Body of pancreas (tissue), 4 donors: ENCODE results near the gene NTRK2. TPM values are rescaled to one million over a fixed set of nuclear protein-coding genes. Genes with fewer than 3 reads are reported as not detected.

Experiments used
- ATAC-seq: fragments of 150-250 bp; one replicate; pipeline ENCODE4 v1.9.1; 2016
- DNase-seq, 4 donors: peaks; one replicate each; pipeline ENCODE4 v3.0.0-alpha.2; 2019
- H3K27ac ChIP-seq, 4 donors: fragments of 200-600 bp; sonication (generic); 1 replicate in 3 of 4; 2 replicates in 1 of 4; pipeline versions ENCODE4 v1.5.1 to v1.6.1; 2016 to 2019; ENCODE audit warnings: mild to moderate bottlenecking in 1 of 4, mixed read lengths in 1 of 4, moderate library complexity in 1 of 4
- H3K27me3 ChIP-seq, 2 donors: fragments of 200-600 bp; sonication (generic); one replicate each; pipeline ENCODE4 v1.6.0; 2016; ENCODE audit warnings: mild to moderate bottlenecking in 1 of 2
- H3K36me3 ChIP-seq, 2 donors: fragments of 200-600 bp; sonication (generic); replicated peaks in 1 of 2; 2 replicates each; pipeline ENCODE4 v1.5.1; 2016; ENCODE audit warnings: low read depth in 2 of 2; ENCODE audit not compliant: insufficient read depth in 1 of 2
- H3K4me1 ChIP-seq: fragments of 200-600 bp; sonication (generic); one replicate; pipeline ENCODE4 v1.6.0; 2016
- H3K4me3 ChIP-seq, 2 donors: fragments of 200-600 bp; sonication (generic); 1 replicate in 1 of 2; 2 replicates in 1 of 2; pipeline ENCODE4 v1.5.1; 2016 to 2019
- H3K9me3 ChIP-seq, 3 donors: fragments of 200-600 bp; sonication (generic); 1 replicate in 2 of 3; 2 replicates in 1 of 3; pipeline ENCODE4 v1.5.1; 2016
- POLR2A ChIP-seq, 3 donors: fragments of 450-650 bp; IDR thresholded peaks; one replicate each; pipeline ENCODE4 v1.6.1; 2016; ENCODE audit warnings: antibody characterized with exemption in 3 of 3, mild to moderate bottlenecking in 2 of 3
- WGBS, 2 donors: methylation state at CpG; one replicate each; pipeline ENCODE4 v1.1.5; 2017; 5-methylcytosine and 5-hydroxymethylcytosine counted together
- intact Hi-C: fragments of 100-400 bp; cut with DNase I; formaldehyde crosslinking; loops from one replicate; pipeline ENCODE4 v1.15.1; 2023
- total RNA-seq, 2 donors: library from RNA; depleted of rRNA; stranded (reverse); fragments of >200 nt; gene quantifications; one replicate each; pipeline ENCODE4 v1.1.0, GENCODE V29; 2016
- TF ChIP-seq, protein P1 (sequence below), 7 experiments: fragments of 450-650 bp in 4 of 7; fragments of 200-600 bp in 3 of 7; sonication (generic) in 3 of 7; IDR thresholded peaks; one replicate each; pipeline ENCODE4 v1.5.1; 2016 to 2019; ENCODE audit warnings: antibody characterized with exemption in 7 of 7

NTRK2 gene
- total RNA-seq, 2 donors from 2014 or later: 20.5 to 37.9 TPM

- Histone ChIP-seq H3K27ac (peak overlapping the region; percentile 38 to 81 (median 62)), H3K4me3 (no peak overlapping the region), H3K36me3 (no peaks in the 10 kb centered on the region), H3K9me3 (no peaks in the 10 kb centered on the region), H3K27me3 (no peaks in the 10 kb centered on the region), H3K4me1 (peaks cover 27% of the 10 kb centered on the region)
- DNase-seq: no peak
- no peak for ATAC-seq
- TF ChIP-seq, protein P1, sequence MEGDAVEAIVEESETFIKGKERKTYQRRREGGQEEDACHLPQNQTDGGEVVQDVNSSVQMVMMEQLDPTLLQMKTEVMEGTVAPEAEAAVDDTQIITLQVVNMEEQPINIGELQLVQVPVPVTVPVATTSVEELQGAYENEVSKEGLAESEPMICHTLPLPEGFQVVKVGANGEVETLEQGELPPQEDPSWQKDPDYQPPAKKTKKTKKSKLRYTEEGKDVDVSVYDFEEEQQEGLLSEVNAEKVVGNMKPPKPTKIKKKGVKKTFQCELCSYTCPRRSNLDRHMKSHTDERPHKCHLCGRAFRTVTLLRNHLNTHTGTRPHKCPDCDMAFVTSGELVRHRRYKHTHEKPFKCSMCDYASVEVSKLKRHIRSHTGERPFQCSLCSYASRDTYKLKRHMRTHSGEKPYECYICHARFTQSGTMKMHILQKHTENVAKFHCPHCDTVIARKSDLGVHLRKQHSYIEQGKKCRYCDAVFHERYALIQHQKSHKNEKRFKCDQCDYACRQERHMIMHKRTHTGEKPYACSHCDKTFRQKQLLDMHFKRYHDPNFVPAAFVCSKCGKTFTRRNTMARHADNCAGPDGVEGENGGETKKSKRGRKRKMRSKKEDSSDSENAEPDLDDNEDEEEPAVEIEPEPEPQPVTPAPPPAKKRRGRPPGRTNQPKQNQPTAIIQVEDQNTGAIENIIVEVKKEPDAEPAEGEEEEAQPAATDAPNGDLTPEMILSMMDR (IDR thresholded peaks at IDR 0.05): no peak
- TF ChIP-seq POLR2A (IDR thresholded peaks at IDR 0.05): no peak
- intact Hi-C loops: no loop called here
- WGBS, 2 donors: 0% methylated on average over 6 to 7 of the region's 7 CpGs
Observed at GRCh38 chr9:84669013-84669287, 579 bp upstream of the NTRK2 start.

- H3K9me3 ChIP-seq: no peaks in the 10 kb centered on the region
- peaks cover 35% of the 10 kb centered on the region for H3K4me1 ChIP-seq
- 4 to 9% methylated on average over 17 to 60 of the region's 67 CpGs for WGBS, 2 donors
- H3K36me3 ChIP-seq: no peaks in the 10 kb centered on the region
- intact Hi-C loops: no loop called here
- peak overlapping the region in 1 of 2 donors; percentile 9 for H3K4me3 ChIP-seq
- TF ChIP-seq, protein P1 (IDR thresholded peaks at IDR 0.05): peak in 1 of 7 experiments; percentile 4
- no peak for TF ChIP-seq POLR2A (IDR thresholded peaks at IDR 0.05)
- H3K27ac ChIP-seq: peak overlapping the region; percentile 38 to 81 (median 66)
- H3K27me3 ChIP-seq: no peaks in the 10 kb centered on the region
- DNase-seq (peak; percentile 22 to 38 (median 26)), ATAC-seq (peak; percentile 17)
Observed at GRCh38 chr9:84670138-84671041, 861 bp downstream of the NTRK2 start.

- 57% methylated on average over 9 of the region's 9 CpGs for WGBS, 2 donors
- no peaks in the 10 kb centered on the region for H3K36me3 ChIP-seq
- peak overlapping the region in 3 of 4 donors; percentile 12 to 62 (median 35) for H3K27ac ChIP-seq
- peaks cover 35% of the 10 kb centered on the region for H3K4me1 ChIP-seq
- H3K4me3 ChIP-seq: no peak overlapping the region
- intact Hi-C loops: no loop called here
- H3K27me3 ChIP-seq: no peaks in the 10 kb centered on the region
- no peaks in the 10 kb centered on the region for H3K9me3 ChIP-seq
- DNase-seq (no peak), ATAC-seq (no peak)
- TF ChIP-seq POLR2A (IDR thresholded peaks at IDR 0.05): no peak
- TF ChIP-seq, protein P1 (IDR thresholded peaks at IDR 0.05): no peak
Observed at GRCh38 chr9:84671586-84672521, 2.3 kb downstream of the NTRK2 start.

DNA sequence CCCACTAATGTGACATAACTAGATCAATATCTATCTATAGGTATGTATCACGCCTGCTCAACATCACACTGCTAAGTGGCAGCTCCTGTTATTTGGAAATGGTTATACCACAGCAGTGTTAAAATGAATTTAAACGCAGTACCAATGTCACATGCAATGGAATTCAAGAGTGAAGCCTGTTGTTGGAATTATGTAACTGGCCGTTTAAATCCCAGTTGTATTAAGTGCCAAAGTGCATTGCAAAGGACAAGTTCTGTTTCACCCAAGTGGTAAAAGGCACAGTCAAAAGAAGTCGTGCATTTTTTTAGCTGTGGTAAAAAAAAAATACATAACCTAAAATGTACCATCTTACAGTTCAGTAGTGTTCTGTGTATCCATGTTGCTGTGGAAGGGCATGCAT lies 4.3 kb downstream of the NTRK2 start:
- ATAC-seq (no peak), DNase-seq (no peak)
- TF ChIP-seq, protein P1 (IDR thresholded peaks at IDR 0.05): no peak
- TF ChIP-seq POLR2A (IDR thresholded peaks at IDR 0.05): no peak
- intact Hi-C loops: no loop called here
- Histone ChIP-seq H3K36me3 (no peaks in the 10 kb centered on the region), H3K4me3 (no peak overlapping the region), H3K27ac (no peak overlapping the region), H3K27me3 (no peaks in the 10 kb centered on the region), H3K4me1 (peaks cover 27% of the 10 kb centered on the region), H3K9me3 (no peaks in the 10 kb centered on the region)
- 35 to 50% methylated on average over 4 of the region's 4 CpGs for WGBS, 2 donors
